Bronchial epithelial cell (primary cell): ENCODE data around the gene FADS2. TPM values are rescaled to one million over a fixed set of nuclear protein-coding genes. Genes with fewer than 3 reads are reported as not detected.

Experiments used
- DNase-seq: peaks from one replicate; pipeline ENCODE4 v3.0.0-alpha.2; 2010; ENCODE audit warnings: low read depth
- FAIRE-seq: peaks from 2 replicates; lab custom pipeline; 2011; peaks lifted over from hg19 to GRCh38; lab: Jason Lieb, UNC
- H3K27me3 ChIP-seq: 2 replicates; pipeline ENCODE4 v1.5.1; 2011; ENCODE audit warnings: low read length; ENCODE audit not compliant: control insufficient read depth, insufficient read depth
- H3K36me3 ChIP-seq: 2 replicates; pipeline ENCODE4 v1.5.1; 2011; ENCODE audit warnings: low read length; ENCODE audit not compliant: control insufficient read depth, insufficient read depth
- H3K4me3 ChIP-seq: 2 replicates; pipeline ENCODE4 v1.5.1; 2011; ENCODE audit warnings: mild to moderate bottlenecking, low read depth, low read length, control low read depth
- CTCF ChIP-seq: IDR thresholded peaks from 2 replicates; pipeline ENCODE4 v1.5.1; 2011; ENCODE audit warnings: mild to moderate bottlenecking, moderate library complexity, low read length, control low read depth, inconsistent platforms; ENCODE audit not compliant: insufficient read depth, severe bottlenecking
- total RNA-seq: library from RNA; depleted of rRNA; stranded (reverse); fragments of >200 nt; gene quantifications from 2 replicates; pipeline ENCODE4 v1.2.1, GENCODE V29; 2014

The FADS2 gene
- total RNA-seq, 1 donor from 2014 or later = 34.2 TPM

DNA sequence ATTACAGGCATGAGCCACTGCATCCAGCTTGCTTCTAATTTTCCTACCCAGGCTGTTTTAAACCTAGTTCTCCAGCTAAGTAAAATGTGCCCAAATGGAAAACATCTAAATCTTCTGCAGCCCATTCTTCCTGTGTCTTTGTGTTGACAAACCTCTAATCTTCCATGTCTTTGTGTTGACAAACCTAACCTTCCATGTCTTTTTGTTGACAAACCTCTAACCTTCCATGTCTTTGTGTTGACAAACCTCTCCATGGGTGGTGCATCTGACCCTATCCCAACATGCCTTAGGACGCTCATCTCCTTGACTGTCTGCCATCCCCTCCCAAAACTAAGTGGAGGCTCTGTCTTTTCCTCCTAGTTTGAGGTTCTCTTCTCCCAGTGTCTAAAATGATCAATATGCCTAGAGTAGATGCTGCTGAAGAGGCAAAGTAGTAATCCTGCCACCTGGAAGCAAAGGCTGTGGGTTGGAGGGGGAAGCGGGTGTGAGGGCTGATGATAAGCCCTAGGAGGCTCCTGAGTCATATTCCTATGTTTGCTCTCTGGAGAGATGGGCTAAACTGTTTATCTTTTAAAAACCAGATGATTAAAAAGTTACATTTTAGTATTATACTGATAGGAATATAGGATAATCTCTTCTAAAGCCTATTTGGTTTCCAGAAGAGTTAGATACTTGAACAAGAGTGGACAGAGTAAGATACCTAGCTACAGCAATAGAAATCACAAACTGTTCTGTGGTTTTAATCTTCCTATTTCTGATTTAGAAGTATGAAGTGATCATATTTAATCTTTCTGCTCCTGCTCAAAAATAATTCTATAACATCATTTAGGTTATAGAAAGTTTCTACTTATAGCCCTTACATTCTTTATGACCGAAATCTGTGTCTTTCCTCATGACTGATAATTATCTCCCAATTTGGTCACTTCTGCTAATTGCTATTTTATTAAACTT is 27.5 kb upstream of the FADS2 start:
- FAIRE-seq (no peak), DNase-seq (no peak)
- TF ChIP-seq CTCF = no peak
- H3K36me3 ChIP-seq = peaks cover 17% of the 10 kb centered on the region
- H3K27me3 ChIP-seq = no peaks in the 10 kb centered on the region
- H3K4me3 ChIP-seq = no peak overlapping the region

DNA sequence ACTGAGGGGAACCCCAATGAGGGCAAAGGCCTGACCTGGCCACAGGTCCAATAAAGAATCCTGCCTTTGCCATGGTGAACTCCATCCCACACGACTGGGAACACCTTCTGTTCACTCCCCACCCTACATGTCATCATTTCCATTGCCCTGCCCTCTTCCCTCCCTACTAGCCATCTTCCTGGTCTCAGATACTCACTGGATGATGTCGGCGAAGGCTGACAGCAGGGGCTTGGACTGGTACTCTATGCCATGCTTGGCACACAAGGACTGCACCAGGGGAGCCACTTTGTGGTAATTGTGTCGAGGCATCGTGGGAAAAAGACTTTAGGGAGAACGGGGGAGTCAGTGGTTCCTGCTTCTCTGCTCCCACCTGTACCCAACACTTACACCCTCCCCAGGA is 25.5 kb upstream of the FADS2 start:
- DNase-seq (no peak), FAIRE-seq (no peak)
- Histone ChIP-seq H3K27me3 (no peaks in the 10 kb centered on the region), H3K36me3 (peaks cover 20% of the 10 kb centered on the region), H3K4me3 (no peak overlapping the region)
- no peak for TF ChIP-seq CTCF

DNA sequence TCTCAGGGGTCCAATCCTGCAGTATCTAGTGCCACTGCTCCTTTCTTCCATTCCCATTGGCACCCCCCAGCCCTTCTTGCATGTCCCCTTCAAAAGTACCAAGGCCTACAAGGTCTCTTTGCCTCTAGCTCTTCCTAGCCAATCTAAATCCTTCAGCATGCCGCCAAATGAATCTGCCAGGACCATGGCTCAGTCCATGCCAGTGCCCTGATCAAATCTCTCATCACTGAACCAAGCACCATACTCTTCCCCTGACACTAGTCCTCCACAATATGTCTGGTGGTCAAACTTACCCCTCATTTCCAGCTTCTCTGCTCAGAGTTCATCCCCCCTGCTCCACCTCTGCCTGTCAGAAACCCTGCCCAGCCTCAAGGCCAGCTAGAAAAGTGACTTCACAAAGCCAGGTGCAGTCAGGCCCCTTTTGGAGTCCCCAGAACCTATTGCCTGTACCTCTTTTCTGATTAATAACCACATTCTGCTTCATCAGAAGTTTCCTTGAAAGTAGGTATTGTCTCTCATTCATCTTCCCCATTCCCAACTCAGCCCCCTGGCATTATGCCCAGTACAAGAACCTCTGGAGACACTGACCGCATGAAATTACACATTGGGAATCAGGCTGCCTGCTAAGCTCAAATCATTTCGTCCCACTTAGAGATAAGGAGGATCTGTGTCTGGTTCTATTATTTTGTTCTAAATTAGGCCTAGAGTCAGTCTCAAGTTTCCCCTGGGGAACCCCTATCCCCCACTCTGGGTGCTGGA is 24.0 kb upstream of the FADS2 start:
- H3K36me3 ChIP-seq = peaks cover 20% of the 10 kb centered on the region
- no peak for TF ChIP-seq CTCF
- DNase-seq (no peak), FAIRE-seq (no peak)
- H3K4me3 ChIP-seq = no peak overlapping the region
- H3K27me3 ChIP-seq = no peaks in the 10 kb centered on the region

GRCh38 chr11:61805146-61805545 is 23.0 kb upstream of the FADS2 start:
- H3K36me3 ChIP-seq = peaks cover 23% of the 10 kb centered on the region
- no peaks in the 10 kb centered on the region for H3K27me3 ChIP-seq
- DNase-seq (no peak), FAIRE-seq (no peak)
- TF ChIP-seq CTCF = no peak
- H3K4me3 ChIP-seq = no peak overlapping the region

GRCh38 chr11:61806785-61807184 is 21.3 kb upstream of the FADS2 start:
- Histone ChIP-seq H3K4me3 (no peak overlapping the region), H3K36me3 (peaks cover 24% of the 10 kb centered on the region), H3K27me3 (no peaks in the 10 kb centered on the region)
- DNase-seq (no peak), FAIRE-seq (no peak)
- no peak for TF ChIP-seq CTCF
